ENCODE data around the gene MYO1E. TPM values are rescaled to one million over a fixed set of nuclear protein-coding genes. Genes with fewer than 3 reads are reported as not detected.

MYO1E gene
- polyA plus RNA-seq, 1 donor, result 126 TPM

- H3K27me3 ChIP-seq (ENCODE audit: control insufficient read depth, insufficient read depth, low read length), result no peaks in the 10 kb centered on the region
- H3K36me3 ChIP-seq (ENCODE audit: control insufficient read depth, insufficient read depth, low read length), result no peaks in the 10 kb centered on the region
- H3K27ac ChIP-seq (ENCODE audit: low read length), result peak overlapping the region; percentile 83
- 75% methylated on average over 2 of the region's 7 CpGs for WGBS (ENCODE audit: insufficient coverage, low lambda C conversion rate)
- no peak overlapping the region for H3K4me3 ChIP-seq (ENCODE audit: low read length)
- peaks cover 20% of the 10 kb centered on the region for H3K4me1 ChIP-seq (ENCODE audit: control insufficient read depth, insufficient read depth, low read length)
- no peak for DNase-seq
- no peaks in the 10 kb centered on the region for H3K9me3 ChIP-seq (ENCODE audit: control insufficient read depth, low read depth, low read length)
These were observed 66.0 kb downstream of the MYO1E start for GRCh38 chr15:59306520-59307164.

GRCh38 chr15:59304807-59305206, 67.9 kb downstream of the MYO1E start:
- DNase-seq, result no peak
- 100% methylated on average over 2 of the region's 6 CpGs for WGBS (ENCODE audit: insufficient coverage, low lambda C conversion rate)
- no peaks in the 10 kb centered on the region for H3K36me3 ChIP-seq (ENCODE audit: control insufficient read depth, insufficient read depth, low read length)
- peak overlapping the region; percentile 83 for H3K27ac ChIP-seq (ENCODE audit: low read length)
- H3K27me3 ChIP-seq (ENCODE audit: control insufficient read depth, insufficient read depth, low read length), result no peaks in the 10 kb centered on the region
- peaks cover 16% of the 10 kb centered on the region for H3K4me1 ChIP-seq (ENCODE audit: control insufficient read depth, insufficient read depth, low read length)
- no peak overlapping the region for H3K4me3 ChIP-seq (ENCODE audit: low read length)
- no peaks in the 10 kb centered on the region for H3K9me3 ChIP-seq (ENCODE audit: control insufficient read depth, low read depth, low read length)

DNA sequence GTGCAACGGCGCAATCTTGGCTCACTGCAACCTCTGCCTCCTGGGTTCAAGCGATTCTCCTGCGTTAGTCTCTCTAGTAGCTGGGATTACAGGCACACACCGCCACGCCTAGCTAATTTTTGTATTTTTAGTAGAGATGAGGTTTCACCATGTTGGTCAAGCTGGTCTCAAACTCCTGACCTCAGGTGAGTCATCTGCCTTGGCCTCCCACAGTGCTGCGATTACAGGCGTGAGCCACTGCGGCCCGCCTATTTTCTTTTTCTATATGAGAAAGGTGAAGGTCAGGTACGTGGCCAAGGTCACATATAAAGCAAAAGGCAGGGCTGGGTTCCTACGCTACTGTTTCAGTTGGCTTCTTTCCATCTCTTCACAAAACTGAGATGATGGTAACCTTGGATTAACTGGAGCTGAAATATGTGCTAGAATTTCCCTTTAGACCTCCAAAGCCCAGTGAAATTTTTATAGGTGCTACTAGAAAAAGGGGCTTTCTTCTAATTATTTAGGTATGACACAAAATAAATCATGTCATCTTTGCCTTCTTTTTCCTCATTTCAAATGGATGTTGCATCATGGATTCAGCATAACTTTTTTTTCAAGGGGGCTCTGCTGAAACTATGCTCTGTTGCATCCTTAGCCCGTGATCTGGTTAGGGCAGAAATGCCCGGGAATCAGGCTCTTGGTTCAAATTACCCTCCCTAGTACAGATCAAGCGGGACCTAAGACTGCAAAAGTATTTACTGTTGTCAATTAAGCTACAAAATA, 68.5 kb downstream of the MYO1E start:
- no peaks in the 10 kb centered on the region for H3K27me3 ChIP-seq (ENCODE audit: control insufficient read depth, insufficient read depth, low read length)
- WGBS (ENCODE audit: insufficient coverage, low lambda C conversion rate), result no CpG with 5 or more reads among the region's 15 CpGs
- no peak for DNase-seq
- H3K36me3 ChIP-seq (ENCODE audit: control insufficient read depth, insufficient read depth, low read length), result no peaks in the 10 kb centered on the region
- H3K27ac ChIP-seq (ENCODE audit: low read length), result peak overlapping the region; percentile 83
- H3K9me3 ChIP-seq (ENCODE audit: control insufficient read depth, low read depth, low read length), result no peaks in the 10 kb centered on the region
- H3K4me3 ChIP-seq (ENCODE audit: low read length), result no peak overlapping the region
- peaks cover 15% of the 10 kb centered on the region for H3K4me1 ChIP-seq (ENCODE audit: control insufficient read depth, insufficient read depth, low read length)

DNA sequence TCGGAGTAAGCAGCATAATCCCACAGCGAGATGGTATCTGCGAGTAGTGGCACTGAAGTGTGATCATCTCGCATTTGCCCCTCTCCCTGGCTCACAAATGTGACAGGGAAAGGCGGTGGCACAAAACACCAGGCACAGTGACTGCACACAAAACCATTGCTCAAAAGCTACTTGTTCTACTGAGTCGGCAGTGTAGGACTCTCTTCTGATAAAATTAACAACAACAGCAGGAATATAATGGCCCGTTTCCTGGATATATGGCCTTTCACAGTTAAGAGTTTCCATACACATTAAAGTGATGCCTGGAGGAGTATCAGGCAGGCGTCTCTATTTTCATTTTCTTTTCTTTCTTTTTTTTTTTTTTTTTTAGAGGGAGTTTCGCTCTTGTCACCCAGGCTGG, 69.0 kb downstream of the MYO1E start:
- 59% methylated on average over 2 of the region's 9 CpGs for WGBS (ENCODE audit: insufficient coverage, low lambda C conversion rate)
- no peak for DNase-seq
- peaks cover 18% of the 10 kb centered on the region for H3K4me1 ChIP-seq (ENCODE audit: control insufficient read depth, insufficient read depth, low read length)

DNA sequence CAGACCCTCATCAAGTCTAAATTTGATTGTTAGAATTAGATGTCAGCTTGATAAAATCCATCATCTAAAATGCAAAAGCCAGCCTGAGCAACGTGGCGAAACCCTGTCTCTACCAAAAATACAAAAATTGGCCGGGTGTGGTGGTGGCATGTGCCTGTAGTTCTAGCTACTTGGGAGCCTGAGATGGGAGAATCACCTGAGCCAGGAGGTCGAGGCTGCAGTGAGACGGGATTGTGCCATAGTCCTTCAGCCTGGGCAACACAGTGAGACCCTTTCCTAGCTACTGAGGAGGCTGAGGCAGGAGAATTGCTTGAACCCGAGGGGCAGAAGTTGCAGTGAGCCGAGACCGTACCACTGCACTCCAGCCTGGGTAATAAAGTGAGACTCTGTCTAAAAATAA, 69.5 kb downstream of the MYO1E start:
- DNase-seq, result no peak
- H3K27me3 ChIP-seq (ENCODE audit: control insufficient read depth, insufficient read depth, low read length), result no peaks in the 10 kb centered on the region
- no peaks in the 10 kb centered on the region for H3K36me3 ChIP-seq (ENCODE audit: control insufficient read depth, insufficient read depth, low read length)
- H3K4me1 ChIP-seq (ENCODE audit: control insufficient read depth, insufficient read depth, low read length), result peaks cover 22% of the 10 kb centered on the region
- H3K9me3 ChIP-seq (ENCODE audit: control insufficient read depth, low read depth, low read length), result no peaks in the 10 kb centered on the region
- H3K27ac ChIP-seq (ENCODE audit: low read length), result no peak overlapping the region
- WGBS (ENCODE audit: insufficient coverage, low lambda C conversion rate), result 100% methylated on average over 2 of the region's 8 CpGs
- H3K4me3 ChIP-seq (ENCODE audit: low read length), result no peak overlapping the region

More for the DNA sequence above, 69.0 kb downstream of the MYO1E start:
- Histone ChIP-seq H3K36me3 (ENCODE audit: control insufficient read depth, insufficient read depth, low read length) (no peaks in the 10 kb centered on the region), H3K9me3 (ENCODE audit: control insufficient read depth, low read depth, low read length) (no peaks in the 10 kb centered on the region), H3K27me3 (ENCODE audit: control insufficient read depth, insufficient read depth, low read length) (no peaks in the 10 kb centered on the region), H3K4me3 (ENCODE audit: low read length) (no peak overlapping the region), H3K27ac (ENCODE audit: low read length) (no peak overlapping the region)

DNA sequence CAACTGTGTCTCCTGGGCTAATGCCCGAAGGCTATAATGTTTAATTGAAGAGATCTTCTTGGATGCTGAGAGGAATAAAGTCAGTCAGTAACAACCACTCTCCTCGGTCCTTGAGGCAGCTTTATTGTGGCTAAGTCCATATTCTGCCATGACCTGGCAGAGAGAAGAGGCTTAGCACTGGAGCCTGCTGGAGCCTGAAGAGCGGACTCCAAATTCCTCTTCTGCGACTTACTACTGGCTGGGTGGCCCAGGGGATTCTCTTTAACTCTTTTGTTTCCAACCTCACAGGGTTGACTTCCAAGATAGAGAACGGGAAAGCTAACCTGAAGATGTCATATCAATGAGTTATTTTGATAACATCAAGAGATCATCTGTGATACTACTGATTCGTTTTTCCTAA, 71.1 kb downstream of the MYO1E start:
- Histone ChIP-seq H3K9me3 (ENCODE audit: control insufficient read depth, low read depth, low read length) (no peaks in the 10 kb centered on the region), H3K36me3 (ENCODE audit: control insufficient read depth, insufficient read depth, low read length) (no peaks in the 10 kb centered on the region), H3K27ac (ENCODE audit: low read length) (no peak overlapping the region), H3K27me3 (ENCODE audit: control insufficient read depth, insufficient read depth, low read length) (no peaks in the 10 kb centered on the region), H3K4me3 (ENCODE audit: low read length) (no peak overlapping the region), H3K4me1 (ENCODE audit: control insufficient read depth, insufficient read depth, low read length) (peaks cover 18% of the 10 kb centered on the region)
- DNase-seq, result no peak
- WGBS (ENCODE audit: insufficient coverage, low lambda C conversion rate), result 86% methylated on average over 1 of the region's 6 CpGs

DNA sequence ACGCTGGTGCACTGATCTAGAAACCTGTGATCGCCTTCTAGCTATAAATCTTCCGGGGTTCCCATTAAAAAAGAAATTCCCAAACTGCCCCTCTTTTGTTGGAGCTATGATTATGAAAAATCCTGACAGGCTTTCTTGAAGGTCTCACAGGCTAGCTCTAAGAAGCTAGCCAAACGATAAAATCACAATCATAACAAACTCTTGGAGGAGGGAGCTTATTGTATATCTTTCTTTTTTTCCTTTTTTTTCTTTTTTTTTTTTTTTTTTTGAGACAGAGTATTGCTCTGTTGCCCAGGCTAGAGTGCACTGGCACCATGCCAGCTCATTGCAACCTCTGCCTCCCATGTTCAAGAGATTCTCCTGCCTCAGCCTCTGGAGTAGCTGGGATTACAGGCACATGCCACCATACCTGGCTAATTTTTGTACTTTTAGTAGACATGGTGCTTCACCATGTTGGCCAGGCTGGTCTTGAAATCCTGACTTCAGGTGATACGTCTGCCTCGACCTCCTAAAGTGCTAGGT, 72.0 kb downstream of the MYO1E start:
- H3K27me3 ChIP-seq (ENCODE audit: control insufficient read depth, insufficient read depth, low read length), result no peaks in the 10 kb centered on the region
- H3K27ac ChIP-seq (ENCODE audit: low read length), result no peak overlapping the region
- peaks cover 17% of the 10 kb centered on the region for H3K4me1 ChIP-seq (ENCODE audit: control insufficient read depth, insufficient read depth, low read length)
- no CpG with 5 or more reads among the region's 6 CpGs for WGBS (ENCODE audit: insufficient coverage, low lambda C conversion rate)
- H3K36me3 ChIP-seq (ENCODE audit: control insufficient read depth, insufficient read depth, low read length), result no peaks in the 10 kb centered on the region
- peak in 1 of 2 donors; percentile 19 for DNase-seq
- no peaks in the 10 kb centered on the region for H3K9me3 ChIP-seq (ENCODE audit: control insufficient read depth, low read depth, low read length)
- H3K4me3 ChIP-seq (ENCODE audit: low read length), result no peak overlapping the region

DNA sequence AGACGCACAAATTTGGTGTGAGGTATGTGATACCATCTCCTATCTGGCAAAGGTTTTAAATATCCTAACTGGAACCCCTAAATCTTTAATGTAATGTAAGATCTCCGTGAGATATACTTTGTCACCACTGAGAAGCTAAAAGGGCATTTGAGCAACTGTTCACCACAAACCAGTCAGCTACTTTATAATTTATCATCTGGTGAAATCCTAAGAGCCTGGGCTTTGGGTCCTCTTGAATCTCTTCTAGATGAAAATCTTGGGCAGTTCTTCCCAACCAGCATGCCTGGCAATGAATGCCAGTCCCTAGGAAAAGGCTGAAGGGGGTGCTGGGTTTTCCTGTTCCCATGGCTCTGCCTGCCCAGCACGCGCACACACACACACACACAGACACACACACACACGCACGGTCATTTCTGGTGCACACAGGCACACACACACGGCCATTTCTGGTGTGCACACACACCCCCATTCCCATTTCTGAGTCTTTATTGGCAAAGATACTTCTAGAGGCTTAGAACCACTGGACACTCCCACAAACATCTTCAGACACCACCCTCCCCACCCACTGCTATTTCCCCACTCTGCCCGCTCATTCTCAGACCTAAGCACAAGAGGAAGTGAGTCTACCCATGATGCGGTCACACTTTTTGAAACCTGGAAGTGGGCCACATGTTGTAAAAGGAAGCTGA, 72.6 kb downstream of the MYO1E start:
- no peak overlapping the region for H3K4me3 ChIP-seq (ENCODE audit: low read length)
- DNase-seq, result peak; percentile 61 to 77

DNA sequence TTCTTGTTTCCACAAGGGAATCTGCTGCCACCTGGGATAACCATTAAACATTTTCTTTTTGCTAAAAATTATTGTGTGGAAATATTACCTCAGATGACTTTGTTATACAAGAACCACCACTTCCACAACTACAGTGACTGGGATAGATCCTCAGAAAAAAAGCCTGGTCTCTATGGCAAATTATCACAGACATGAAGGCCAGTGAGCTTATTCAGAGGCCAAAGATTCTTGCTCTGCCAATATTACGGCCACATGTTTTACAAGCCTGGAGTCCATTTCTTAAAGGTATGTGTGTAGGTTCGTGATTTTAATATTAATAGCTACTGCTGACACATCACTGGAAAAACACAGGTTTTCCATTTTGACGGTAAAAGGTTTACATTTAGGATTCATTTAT, 73.8 kb downstream of the MYO1E start:
- peak overlapping the region; percentile 25 for H3K27ac ChIP-seq (ENCODE audit: low read length)
- H3K4me3 ChIP-seq (ENCODE audit: low read length), result no peak overlapping the region
- H3K9me3 ChIP-seq (ENCODE audit: control insufficient read depth, low read depth, low read length), result no peaks in the 10 kb centered on the region
- no peak for DNase-seq
- H3K27me3 ChIP-seq (ENCODE audit: control insufficient read depth, insufficient read depth, low read length), result no peaks in the 10 kb centered on the region
- WGBS (ENCODE audit: insufficient coverage, low lambda C conversion rate), result no CpG with 5 or more reads among the region's 3 CpGs
- peaks cover 11% of the 10 kb centered on the region for H3K4me1 ChIP-seq (ENCODE audit: control insufficient read depth, insufficient read depth, low read length)
- no peaks in the 10 kb centered on the region for H3K36me3 ChIP-seq (ENCODE audit: control insufficient read depth, insufficient read depth, low read length)

More for the DNA sequence above, 72.6 kb downstream of the MYO1E start:
- Histone ChIP-seq H3K27ac (ENCODE audit: low read length) (no peak overlapping the region), H3K36me3 (ENCODE audit: control insufficient read depth, insufficient read depth, low read length) (no peaks in the 10 kb centered on the region), H3K9me3 (ENCODE audit: control insufficient read depth, low read depth, low read length) (no peaks in the 10 kb centered on the region), H3K4me1 (ENCODE audit: control insufficient read depth, insufficient read depth, low read length) (peaks cover 17% of the 10 kb centered on the region), H3K27me3 (ENCODE audit: control insufficient read depth, insufficient read depth, low read length) (no peaks in the 10 kb centered on the region)
- no CpG with 5 or more reads among the region's 9 CpGs for WGBS (ENCODE audit: insufficient coverage, low lambda C conversion rate)

DNA sequence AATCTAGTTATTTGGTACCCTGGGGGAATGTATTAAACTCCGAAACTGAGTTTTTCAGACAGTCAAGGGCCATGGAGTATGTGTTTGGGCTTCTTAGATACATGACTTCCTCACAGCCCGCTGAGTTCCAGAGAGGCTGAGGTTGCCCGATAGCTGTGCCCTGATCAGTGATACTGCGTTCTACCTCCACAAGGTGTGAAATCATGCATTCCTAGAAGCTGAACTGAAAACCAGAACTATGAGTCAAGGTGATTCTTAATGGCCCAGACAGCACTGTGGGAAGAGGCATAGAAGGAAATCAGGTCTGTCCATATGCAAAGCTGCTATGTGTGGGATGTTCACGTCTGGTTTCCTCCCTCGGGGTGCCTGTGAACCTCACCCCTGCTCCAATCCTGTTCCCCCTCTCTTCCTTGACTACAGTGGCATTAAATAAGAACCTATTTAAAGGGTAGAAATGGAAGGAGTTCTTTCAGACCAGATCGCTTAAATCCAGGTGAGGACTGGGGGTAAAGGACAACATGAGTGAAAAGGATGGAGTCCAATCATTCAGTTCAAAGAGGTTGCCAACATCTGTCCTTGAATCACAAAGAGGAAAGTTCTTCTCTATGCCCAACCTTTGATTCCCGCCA, 74.3 kb downstream of the MYO1E start:
- Histone ChIP-seq H3K27ac (ENCODE audit: low read length) (peak overlapping the region; percentile 45), H3K36me3 (ENCODE audit: control insufficient read depth, insufficient read depth, low read length) (no peaks in the 10 kb centered on the region), H3K4me1 (ENCODE audit: control insufficient read depth, insufficient read depth, low read length) (peaks cover 11% of the 10 kb centered on the region), H3K4me3 (ENCODE audit: low read length) (no peak overlapping the region), H3K27me3 (ENCODE audit: control insufficient read depth, insufficient read depth, low read length) (no peaks in the 10 kb centered on the region), H3K9me3 (ENCODE audit: control insufficient read depth, low read depth, low read length) (no peaks in the 10 kb centered on the region)
- DNase-seq, result no peak
- no CpG with 5 or more reads among the region's 8 CpGs for WGBS (ENCODE audit: insufficient coverage, low lambda C conversion rate)
